ENCODE results near the gene THBD. TPM values are rescaled to one million over a fixed set of nuclear protein-coding genes. Genes with fewer than 3 reads are reported as not detected.

The THBD gene
- total RNA-seq, 1 donor from 2014 or later = 13.8 TPM

DNA sequence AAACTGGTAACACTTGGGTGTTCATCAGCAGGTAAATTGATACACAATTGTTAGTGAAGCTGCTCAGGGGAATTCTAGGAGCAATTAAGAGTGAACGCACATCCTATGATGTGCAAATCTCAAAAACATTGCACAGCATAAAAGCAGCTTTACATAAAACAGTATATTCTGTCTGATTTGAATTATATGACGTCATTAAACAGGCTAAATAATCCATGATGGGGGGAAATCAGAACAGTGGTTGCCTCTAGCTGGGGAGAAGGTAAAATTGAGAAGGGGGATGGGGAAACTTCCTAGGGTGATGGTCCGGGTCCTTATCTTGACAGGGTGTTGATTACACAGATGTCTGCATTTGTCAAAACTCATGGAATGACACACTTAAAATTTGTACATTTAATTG, 17.3 kb upstream of the THBD start:
- TF ChIP-seq, protein P1, sequence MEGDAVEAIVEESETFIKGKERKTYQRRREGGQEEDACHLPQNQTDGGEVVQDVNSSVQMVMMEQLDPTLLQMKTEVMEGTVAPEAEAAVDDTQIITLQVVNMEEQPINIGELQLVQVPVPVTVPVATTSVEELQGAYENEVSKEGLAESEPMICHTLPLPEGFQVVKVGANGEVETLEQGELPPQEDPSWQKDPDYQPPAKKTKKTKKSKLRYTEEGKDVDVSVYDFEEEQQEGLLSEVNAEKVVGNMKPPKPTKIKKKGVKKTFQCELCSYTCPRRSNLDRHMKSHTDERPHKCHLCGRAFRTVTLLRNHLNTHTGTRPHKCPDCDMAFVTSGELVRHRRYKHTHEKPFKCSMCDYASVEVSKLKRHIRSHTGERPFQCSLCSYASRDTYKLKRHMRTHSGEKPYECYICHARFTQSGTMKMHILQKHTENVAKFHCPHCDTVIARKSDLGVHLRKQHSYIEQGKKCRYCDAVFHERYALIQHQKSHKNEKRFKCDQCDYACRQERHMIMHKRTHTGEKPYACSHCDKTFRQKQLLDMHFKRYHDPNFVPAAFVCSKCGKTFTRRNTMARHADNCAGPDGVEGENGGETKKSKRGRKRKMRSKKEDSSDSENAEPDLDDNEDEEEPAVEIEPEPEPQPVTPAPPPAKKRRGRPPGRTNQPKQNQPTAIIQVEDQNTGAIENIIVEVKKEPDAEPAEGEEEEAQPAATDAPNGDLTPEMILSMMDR (IDR thresholded peaks at IDR 0.05; ENCODE audit: borderline replicate concordance) = no peak
- intact Hi-C loops (cut with micrococcal nuclease) = no loop called here

DNA sequence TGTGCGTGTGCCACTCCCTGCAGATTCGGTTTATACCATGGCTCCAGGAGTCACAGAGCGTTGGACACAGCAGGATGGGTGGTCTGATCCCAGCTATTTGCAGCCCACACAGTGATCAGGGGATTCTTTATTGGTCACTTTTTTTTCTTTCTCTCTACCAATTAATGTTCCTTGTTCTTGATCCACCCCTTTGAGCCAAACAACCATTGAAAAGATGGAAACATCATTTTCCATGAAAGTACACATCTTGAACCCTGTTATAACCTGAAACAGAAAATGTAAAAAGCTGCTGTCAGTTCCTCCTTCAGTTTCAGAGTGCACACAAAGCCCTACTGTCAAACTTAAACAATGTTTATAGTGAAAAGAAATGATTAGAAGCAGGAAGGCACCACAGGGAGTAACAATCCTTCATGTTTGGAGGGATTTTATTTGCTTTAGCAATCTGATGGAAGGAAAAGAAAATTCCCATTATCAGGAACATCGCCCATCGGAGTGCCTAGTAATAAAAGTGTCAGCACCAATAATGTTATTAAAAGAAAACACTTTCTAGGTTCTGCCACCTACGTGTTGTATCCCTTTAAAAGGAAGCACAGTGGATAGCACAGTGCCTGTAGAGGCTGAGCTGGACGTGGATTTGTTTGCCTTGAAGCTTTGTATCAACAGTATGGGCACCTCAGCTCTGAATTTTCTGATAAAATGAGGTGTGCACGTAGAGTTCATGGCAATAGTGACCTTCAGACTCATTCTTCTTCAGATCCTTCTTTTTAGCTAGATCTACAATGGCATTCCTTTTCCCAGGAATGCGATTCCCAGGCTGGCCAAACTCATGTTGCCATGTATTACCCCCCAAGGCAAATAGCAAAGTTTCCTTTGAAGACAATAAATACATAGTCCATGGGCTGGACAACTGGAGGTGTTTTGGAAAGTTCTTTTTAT, 16.1 kb upstream of the THBD start:
- H3K4me1 ChIP-seq = peaks cover 33% of the 10 kb centered on the region
- no peak for DNase-seq
- no peaks in the 10 kb centered on the region for H3K9me3 ChIP-seq (replicated peaks)
- H3K36me3 ChIP-seq = no peaks in the 10 kb centered on the region
- intact Hi-C loops (cut with micrococcal nuclease) = no loop called here
- no peak overlapping the region for H3K27ac ChIP-seq (replicated peaks)
- no peak overlapping the region for H3K4me3 ChIP-seq
- TF ChIP-seq, protein P1 (IDR thresholded peaks at IDR 0.05; ENCODE audit: borderline replicate concordance) = no peak
- H3K27me3 ChIP-seq (ENCODE audit: low read depth) = no peaks in the 10 kb centered on the region

More for the DNA sequence above, 17.3 kb upstream of the THBD start:
- Histone ChIP-seq H3K27me3 (ENCODE audit: low read depth) (no peaks in the 10 kb centered on the region), H3K4me3 (no peak overlapping the region), H3K36me3 (no peaks in the 10 kb centered on the region), H3K9me3 (replicated peaks) (no peaks in the 10 kb centered on the region), H3K27ac (replicated peaks) (no peak overlapping the region), H3K4me1 (peaks cover 20% of the 10 kb centered on the region)
- no peak for DNase-seq

DNA sequence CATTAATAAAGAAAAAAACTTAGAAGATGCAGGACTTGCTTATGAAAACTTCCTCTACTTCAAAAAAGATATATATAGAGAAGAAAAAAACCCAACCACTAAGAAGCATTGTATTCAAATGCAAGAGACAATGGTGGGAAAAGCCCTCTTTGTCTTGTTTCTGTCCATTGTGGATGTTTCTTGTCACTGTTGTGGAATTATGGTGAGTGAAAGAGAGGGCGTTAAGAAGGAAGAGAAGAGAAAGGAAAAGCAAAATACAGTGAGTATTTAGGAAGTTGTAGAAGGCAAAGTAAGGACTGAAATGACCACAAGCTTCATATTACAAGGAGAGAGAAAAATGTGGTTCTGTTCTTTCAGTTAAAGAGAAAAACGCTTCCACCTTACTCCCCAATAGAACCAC, 14.1 kb upstream of the THBD start:
- H3K4me3 ChIP-seq = no peak overlapping the region
- intact Hi-C loops (cut with micrococcal nuclease) = no loop called here
- peak overlapping the region; percentile 68 for H3K27ac ChIP-seq (replicated peaks)
- TF ChIP-seq, protein P1 (IDR thresholded peaks at IDR 0.05; ENCODE audit: borderline replicate concordance) = no peak
- H3K4me1 ChIP-seq = peaks cover 44% of the 10 kb centered on the region
- no peak for DNase-seq
- no peaks in the 10 kb centered on the region for H3K36me3 ChIP-seq
- no peaks in the 10 kb centered on the region for H3K27me3 ChIP-seq (ENCODE audit: low read depth)
- no peaks in the 10 kb centered on the region for H3K9me3 ChIP-seq (replicated peaks)

DNA sequence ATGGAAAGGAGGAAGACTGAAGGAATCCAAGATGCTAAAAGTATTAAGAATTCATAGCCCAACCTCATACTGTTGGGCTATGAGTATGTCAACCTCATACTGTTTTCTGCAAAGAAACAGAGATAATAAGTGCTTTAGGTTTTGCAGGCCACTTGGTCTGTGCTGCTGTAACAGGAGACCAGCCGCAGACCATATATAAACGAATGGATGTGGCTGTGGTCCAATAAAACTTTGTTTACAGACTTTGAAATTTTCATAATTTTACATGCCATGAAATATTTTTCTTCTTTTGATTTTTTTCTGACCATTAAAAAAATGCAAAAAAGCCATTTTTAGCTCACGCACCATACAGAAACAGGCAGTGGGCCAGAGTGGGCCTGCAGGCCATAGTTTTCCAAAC, 13.7 kb upstream of the THBD start:
- H3K4me1 ChIP-seq = peaks cover 44% of the 10 kb centered on the region

DNA sequence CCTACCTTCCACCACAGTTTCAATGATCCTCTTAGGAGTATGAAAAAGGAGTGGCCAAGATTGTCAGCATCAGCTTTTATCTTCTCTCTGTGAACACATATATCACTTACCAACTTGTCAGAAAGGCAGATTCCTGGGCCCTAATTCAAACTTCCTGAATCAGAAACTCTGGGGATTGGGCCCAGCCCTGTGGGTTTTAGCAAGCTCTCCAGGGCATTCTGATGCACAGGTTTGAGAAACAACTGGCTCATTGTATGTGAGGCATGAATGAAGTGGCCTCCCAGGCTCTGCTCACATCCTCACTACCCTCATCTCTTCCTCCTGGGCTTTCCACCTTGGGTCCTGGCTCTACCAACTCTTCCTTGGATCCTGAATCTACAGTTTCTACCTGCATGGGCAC, 13.2 kb upstream of the THBD start:
- Histone ChIP-seq H3K27me3 (ENCODE audit: low read depth) (no peaks in the 10 kb centered on the region), H3K9me3 (replicated peaks) (no peaks in the 10 kb centered on the region), H3K36me3 (no peaks in the 10 kb centered on the region), H3K27ac (replicated peaks) (peak overlapping the region; percentile 68), H3K4me1 (peaks cover 44% of the 10 kb centered on the region), H3K4me3 (no peak overlapping the region)
- TF ChIP-seq, protein P1 (IDR thresholded peaks at IDR 0.05; ENCODE audit: borderline replicate concordance) = no peak
- DNase-seq = no peak
- intact Hi-C loops (cut with micrococcal nuclease) = no loop called here

More for the DNA sequence above, 13.7 kb upstream of the THBD start:
- Histone ChIP-seq H3K4me3 (no peak overlapping the region), H3K36me3 (no peaks in the 10 kb centered on the region), H3K27me3 (ENCODE audit: low read depth) (no peaks in the 10 kb centered on the region), H3K27ac (replicated peaks) (peak overlapping the region; percentile 68), H3K9me3 (replicated peaks) (no peaks in the 10 kb centered on the region)
- intact Hi-C loops (cut with micrococcal nuclease) = no loop called here
- TF ChIP-seq, protein P1 (IDR thresholded peaks at IDR 0.05; ENCODE audit: borderline replicate concordance) = no peak
- no peak for DNase-seq
